GM21390 (cell line): ENCODE data around the gene RGS6.

Experiments used
- ATAC-seq: cut with Tn5 transposase; IDR thresholded peaks from one replicate; pipeline ENCODE4 v1.9.1; 2021; ENCODE audit not compliant: unreplicated experiment

The RGS6 gene

GRCh38 chr14:72013721-72014345 is 81.6 kb downstream of the RGS6 start:
- no peak for ATAC-seq

GRCh38 chr14:72014486-72014885 is 82.3 kb downstream of the RGS6 start:
- ATAC-seq, result no peak

- no peak for ATAC-seq
Measured at GRCh38 chr14:72017290-72017689, 85.1 kb downstream of the RGS6 start.

DNA sequence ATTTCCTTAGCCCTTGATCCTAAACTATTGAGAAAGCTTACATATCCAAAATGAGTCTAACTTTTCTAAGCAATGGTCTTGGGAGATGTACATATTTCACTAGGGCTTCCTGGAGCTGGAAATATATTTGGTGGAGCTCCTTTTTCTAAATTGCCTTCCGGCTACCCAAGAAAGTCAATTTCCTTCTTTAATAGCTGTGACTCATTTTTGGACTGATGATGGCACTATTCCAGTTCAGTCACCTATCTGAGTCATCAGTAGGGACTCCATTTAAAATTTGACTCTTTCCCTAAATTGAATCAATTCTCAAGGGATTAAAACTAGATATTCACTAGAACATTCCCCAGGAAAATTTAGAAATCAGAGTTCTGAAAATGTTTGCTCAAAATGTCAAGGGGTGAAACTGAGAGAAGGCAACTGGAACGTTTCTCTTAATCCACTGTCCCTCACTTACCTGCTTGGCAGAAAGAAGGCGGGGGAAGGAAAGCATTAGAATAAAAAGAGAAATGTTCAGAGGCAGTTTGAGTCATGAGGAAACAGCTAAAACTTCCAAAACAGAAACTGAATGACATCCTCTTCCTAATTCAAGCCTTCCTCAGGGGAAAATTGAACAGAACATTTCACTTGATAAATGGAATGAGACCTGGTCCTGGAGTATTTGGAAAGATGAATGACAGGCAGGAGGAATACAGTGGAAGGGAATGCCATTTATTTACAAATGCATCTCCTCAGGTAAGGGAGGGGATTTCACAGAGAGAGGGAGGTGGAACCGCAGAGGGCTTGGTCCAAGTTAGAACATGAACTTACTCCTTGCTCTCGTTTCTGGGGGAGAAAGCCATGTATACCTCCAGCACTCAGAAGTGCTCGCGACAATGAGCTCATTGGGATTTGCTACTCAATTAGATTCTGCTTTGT is 91.2 kb downstream of the RGS6 start:
- no peak for ATAC-seq

DNA sequence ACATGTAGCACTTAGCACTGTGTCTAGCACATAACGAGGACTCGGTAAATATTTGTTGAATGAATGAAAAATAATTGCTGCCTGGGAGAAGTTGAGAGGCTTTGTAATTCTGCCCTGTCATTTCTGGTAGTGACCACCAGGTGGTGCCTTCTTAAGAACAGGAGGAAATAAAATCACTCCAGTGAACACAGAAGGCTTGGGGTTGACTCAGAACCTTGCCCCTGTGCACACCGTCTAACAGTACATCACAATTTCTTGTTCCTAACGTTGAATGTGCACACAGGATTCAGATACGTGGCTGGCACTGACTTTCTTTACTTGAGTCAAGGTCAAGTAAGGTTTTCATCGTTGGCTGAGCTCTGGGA is 91.8 kb downstream of the RGS6 start:
- ATAC-seq, result no peak

DNA sequence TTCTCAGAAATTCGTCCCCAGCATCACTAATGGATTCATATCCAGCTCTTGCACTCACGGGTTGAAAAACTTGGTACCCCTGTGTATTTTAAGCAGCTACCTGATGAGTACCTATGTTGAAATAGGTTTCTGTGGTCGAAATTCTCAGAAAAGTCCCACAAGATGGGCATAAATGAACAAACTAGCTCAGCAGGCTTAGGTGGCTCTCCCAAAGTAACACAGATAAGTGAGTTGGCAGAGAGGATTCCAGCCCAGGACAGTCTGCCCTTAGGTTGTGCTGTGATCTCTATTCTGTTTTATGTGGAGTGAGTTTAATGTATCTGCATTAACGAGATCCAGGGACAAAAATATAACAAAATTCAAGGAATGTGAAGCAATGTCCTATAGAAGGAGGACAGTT is 92.3 kb downstream of the RGS6 start:
- no peak for ATAC-seq

- no peak for ATAC-seq
Measured at GRCh38 chr14:72026536-72026935, 94.3 kb downstream of the RGS6 start.

DNA sequence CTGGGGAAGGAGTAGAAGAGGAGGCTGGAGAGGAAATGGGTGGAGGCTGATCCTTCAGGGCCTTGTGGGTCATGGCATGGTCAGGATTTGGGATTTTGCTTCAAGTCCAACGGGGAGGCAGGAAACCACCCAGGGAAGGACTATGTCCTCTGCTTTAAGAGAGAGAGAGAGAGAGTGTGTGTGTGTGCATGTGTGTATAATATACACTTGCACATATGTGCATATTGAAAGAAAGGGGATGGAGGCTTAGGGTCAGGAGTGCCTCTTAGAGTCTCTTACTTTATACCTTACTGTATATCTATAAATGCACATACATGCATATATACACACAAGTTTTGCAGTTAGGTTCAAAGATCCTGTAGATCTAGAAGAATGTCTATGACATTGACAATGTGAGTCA is 94.8 kb downstream of the RGS6 start:
- ATAC-seq, result no peak

DNA sequence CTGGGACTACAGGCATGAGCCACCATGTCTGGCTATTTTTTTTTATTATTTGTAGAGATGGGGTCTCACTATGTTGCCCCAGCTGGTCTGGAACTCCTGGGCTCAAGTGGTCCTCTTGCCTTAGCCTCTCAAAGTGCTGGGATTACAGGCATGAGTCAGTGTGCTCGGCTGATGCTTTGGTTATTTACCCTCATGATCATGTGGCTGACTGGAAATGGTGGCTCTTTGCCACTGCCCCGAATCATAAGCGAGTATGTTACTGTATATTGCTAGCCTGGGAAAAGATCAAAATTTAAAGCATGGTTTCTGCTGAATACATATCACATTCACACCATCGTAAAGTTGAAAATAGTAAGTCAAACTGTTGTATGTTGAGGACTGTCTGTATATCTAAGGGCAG is 101.1 kb downstream of the RGS6 start:
- ATAC-seq, result no peak

- ATAC-seq, result no peak
Measured at GRCh38 chr14:72040528-72040927, 108.3 kb downstream of the RGS6 start.

DNA sequence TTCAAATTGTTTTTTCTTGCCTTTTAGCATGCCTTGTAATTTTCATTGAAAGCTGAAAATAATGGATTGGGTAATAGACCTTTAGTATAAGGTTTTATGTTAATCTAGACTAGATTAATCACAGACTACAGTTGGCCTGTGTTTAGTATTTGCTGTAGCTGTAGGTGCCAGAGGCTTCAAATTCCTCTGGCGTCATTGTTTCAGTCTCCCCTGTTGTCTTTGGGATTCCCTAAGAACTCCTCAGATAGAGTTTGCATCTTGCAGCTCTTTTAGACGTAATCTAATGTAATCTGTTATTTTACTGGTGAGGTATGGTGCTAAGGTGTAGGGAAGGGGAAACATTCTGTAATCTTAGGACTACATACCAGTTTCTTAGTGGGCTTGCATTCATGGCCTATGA is 113.0 kb downstream of the RGS6 start:
- no peak for ATAC-seq

GRCh38 chr14:72045885-72046284 is 113.7 kb downstream of the RGS6 start:
- no peak for ATAC-seq

GRCh38 chr14:72049462-72049861 is 117.2 kb downstream of the RGS6 start:
- ATAC-seq, result no peak

DNA sequence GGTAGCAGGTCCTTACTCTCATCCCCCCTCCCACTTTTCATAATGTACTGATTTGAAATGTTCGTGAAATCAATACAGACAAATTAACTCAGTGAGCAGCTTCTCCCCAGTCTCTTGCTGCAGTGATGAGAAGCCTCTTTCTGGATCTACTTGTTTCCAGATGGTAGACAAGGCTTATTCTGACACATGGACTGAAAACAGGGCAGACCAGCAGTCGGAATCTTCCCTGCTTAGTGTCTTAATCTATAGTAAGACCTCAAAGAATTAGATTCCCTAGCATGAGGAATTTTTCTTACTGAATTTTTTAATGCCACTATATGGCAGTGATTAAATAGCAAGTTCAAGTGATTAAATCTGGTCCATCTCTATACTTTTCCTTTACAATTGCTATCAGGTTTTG is 120.1 kb downstream of the RGS6 start:
- no peak for ATAC-seq

DNA sequence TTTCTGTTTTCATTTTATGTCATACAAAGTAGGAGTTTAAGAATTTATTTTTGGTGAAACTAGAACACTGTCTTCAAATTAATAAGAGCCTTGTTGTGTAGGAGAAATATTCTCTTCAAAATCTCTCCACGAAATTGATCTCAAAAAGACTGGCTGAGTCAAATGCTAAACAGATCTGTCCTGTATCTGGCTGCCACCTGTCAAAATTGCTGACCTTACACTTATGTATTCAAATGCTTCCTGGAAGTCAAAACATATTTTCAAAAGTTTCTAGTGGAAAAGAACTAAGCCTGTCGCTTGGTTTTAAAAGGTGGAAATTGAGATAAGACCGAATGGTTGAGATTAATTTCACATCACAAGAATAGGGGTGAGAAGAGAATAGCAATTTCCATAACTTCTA is 121.4 kb downstream of the RGS6 start:
- no peak for ATAC-seq

DNA sequence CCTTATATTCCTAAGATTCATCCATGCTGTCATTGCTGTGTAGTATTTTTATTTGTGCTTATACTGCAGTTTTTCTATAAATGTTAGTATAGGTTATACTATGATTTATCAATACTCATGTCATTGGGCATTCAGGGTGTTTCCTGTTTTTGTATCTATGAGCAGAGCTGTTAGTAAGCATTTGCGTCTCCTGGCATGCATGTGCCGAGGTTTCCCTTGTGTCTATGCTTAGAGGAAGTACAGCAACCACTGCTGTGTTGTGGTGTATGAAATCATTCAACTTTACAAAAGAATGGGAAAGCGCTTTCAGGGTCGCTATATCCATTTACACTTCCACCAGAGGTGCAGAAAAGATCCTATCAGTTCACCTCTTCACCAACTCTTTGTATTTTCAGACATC is 122.7 kb downstream of the RGS6 start:
- ATAC-seq, result no peak

- no peak for ATAC-seq
Measured at GRCh38 chr14:72057701-72058285, 125.6 kb downstream of the RGS6 start.

DNA sequence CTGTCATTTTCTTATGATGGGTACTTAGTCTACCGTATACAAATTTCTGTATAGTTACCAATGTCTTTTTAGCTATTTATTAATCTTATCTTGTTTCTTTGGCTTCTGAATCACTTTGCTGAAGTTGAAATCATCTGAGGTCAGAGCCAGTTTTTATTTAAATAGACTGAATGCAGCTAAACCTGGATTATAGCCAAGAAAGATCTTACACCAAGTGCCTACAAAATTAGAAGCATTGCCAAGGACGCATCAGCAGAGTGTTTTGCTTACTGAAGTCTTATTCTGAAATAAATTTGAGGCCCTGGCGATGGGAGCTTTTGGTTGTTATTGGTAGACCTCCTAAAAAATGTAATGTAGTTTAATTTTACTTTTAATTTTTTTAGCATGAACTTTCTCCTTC is 128.2 kb downstream of the RGS6 start:
- no peak for ATAC-seq

- no peak for ATAC-seq
Measured at GRCh38 chr14:72060917-72061316, 128.7 kb downstream of the RGS6 start.

DNA sequence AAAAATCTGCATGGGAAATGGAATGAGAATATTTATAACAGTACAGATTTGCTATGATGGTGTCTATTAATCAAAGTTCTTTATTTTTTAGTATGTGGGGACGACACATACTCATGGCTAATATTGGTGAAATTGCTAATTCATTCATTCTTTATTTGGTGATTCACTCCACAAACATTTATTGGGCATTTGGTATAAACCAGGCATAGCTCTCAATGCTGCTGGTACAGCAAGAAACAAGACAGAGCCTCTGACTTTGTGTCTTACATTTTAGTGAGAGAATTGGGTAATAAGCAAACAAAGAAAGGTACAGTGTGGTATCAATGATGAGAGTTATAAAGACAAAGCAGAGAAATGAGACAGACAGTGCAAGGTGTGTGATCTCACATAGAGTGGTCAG is 129.5 kb downstream of the RGS6 start:
- no peak for ATAC-seq

DNA sequence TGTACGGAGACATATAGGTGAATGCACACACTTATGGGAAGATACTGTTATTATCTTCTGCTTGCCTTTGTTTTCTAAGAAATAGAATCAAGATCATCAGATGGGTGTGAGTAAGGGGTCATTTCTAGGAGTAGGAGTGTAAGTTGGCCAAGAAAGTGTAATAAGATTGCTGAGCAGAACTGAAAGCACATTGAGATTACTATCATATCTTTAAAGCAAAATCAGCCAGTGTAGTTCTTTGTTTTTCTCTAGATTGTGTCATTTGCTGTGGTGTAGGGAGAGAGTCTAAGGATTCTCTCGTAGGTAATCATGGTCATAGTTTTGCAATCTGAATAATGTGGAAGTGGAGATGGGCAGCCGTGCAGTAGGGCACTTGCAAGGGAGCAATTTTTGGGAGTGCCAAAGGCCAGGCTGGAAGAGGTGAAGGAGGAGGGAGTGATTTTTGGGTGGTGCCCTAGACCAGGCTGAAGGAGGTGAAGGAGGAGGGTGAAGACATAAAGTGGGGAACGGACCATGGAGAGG is 131.6 kb downstream of the RGS6 start:
- no peak for ATAC-seq

GRCh38 chr14:72064501-72064900 is 132.3 kb downstream of the RGS6 start:
- no peak for ATAC-seq
